Measurements from ENCODE around the gene MRPS5.

Gene MRPS5

DNA sequence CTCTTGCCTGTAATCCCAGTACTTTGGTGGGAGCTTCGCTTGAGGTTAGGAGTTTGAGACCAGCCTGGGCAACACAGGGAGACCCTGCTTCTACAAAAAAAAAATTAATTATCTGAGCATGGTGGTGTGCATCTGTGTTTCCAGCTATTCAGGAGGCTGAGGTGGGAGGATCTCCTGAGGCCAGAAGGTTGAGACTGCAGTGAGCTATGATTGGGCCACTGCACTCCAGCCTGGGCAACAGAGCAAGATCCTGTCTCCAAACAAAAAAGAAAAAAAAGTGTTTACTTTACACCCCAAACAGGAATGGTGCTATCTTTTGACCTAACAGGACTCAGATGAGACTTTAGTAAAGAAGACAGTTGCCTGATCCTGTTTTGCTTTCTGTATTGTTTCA is 60.5 kb downstream of the MRPS5 start:
- DNase-seq, result no peak

DNA sequence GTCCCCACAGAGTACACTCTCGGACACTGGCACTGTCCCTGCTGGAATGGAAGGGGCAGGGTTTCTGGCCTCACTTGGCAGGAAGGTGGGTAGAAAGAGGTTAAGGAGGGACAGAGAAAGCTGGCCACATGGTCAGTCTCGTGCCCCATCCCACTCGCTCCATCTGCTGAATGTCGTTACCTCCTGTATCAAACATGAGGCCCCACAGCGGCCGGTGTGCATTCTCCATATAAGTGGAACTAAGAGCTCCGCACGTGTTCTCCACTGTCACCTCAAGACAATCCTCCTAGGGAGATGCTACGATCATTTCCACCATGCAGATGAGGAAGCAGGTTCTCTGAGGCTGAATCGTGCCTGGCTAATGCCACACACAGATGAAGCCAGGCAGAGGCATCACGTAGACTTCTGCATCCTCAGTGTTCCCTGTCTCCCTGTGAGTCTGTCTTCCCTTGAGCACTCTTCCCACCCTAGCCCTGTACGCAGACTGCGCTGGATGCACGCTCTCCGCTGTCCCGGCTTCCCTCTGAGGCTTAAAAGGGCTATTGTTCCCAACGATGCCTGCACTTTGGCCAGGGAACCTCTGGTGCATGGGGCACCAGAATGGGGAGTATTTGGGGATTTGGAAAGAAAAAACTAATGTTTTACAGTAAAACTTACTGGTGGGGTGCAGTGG is 61.0 kb downstream of the MRPS5 start:
- DNase-seq, result peak in 20 of 51 donors; percentile 23 to 74 (median 48)

- no peak for DNase-seq
Measured at GRCh38 chr2:95059656-95060370, 61.8 kb downstream of the MRPS5 start.

DNA sequence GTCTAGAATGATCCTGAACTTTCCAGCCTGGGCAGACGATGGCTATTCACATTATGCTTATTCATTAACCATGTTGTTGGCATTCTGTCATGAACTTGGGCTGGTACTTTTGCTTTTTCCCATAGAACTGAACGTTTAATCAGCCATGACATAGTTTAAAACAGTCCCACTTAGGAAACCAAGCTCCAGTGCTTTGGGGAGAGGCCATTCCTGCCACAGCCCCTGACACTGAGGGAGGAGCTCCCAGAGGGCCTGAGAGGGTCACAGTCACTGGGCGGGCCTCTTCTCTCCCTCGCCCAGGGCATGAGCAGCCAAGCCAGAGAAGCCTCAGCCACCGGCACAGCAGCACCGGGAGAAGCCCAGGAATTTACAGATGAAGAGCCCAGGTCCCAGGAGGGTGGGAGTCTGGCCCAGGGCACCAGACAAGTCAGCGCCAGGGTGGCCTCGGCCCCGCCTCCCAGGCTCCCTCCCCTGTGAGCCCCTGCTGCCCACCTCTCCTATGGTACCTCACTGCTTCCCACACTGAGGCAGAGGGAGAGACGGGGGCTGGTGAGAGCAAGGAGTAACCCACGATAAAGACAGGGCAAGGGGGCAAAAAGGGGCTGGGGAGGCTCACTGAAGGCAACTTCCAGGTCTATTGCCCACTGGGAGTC is 62.5 kb downstream of the MRPS5 start:
- peak in 1 of 51 donors; percentile 39 for DNase-seq

DNA sequence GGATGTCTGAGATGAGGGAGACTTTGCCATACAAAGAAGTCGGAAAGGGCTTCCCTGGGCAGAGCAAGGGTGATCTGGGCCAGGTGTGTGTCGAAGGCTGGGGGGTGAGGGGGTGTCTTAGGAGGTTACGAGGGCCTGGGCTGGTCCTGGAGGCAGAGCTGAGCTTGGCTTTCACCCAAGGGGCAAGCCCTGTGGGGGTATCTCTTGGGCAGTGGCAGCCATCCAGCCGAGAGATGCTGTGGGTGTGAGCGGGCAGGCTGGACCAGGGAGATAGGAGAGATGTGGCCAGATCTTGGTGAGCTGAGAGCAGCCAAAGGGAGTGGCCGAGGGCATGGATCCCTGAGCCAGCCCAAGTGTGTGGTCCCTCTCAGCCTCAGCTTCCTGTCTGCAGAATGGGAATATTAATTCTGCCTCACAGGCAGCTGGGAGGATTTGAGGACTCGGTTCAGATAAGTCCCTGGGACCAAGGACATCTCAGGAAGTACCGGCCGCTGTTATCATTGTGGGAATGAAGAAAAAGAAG is 63.1 kb downstream of the MRPS5 start:
- peak in 2 of 51 donors; percentile 26 to 65 for DNase-seq

DNA sequence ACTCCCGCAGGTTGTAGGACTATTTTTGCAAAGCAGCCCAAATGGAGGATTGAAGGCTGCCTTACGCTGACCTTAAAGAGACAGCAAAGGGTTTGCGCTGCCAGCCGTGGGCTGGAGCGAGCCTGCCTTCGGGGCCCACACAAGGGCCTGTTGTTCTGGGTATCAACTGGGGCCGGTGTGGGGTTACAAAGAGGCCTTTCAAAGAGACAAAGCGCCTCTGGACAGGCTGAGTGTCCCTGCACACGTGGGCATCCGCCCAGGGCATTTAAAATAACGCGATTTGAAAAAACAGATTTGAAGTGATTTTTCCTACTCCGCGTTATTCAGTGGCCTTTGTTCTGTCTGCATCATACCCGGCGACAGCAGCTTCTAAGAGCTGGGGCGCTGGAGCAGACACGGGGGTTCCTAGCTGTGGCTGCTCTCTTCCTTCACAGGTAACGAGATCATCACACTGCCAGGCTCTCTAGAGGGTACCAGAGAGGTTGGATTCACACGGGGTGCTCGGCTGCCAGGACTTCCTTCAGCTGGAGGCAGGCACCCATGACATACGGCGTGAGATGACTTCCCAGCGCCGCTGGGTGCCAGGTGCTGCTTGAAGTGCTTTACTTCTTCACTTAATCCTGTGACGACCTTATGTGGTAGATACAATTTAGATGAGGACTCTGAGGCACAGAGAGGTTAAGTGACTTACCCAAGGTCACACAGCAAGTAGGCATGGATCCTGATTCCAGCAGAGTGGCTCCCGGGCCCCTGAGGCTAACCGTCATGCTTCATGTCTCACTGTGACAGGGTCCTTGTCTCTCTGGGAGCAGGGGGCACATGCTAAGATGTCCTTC is 63.9 kb downstream of the MRPS5 start:
- DNase-seq, result peak in 41 of 51 donors; percentile 10 to 94 (median 78)

DNA sequence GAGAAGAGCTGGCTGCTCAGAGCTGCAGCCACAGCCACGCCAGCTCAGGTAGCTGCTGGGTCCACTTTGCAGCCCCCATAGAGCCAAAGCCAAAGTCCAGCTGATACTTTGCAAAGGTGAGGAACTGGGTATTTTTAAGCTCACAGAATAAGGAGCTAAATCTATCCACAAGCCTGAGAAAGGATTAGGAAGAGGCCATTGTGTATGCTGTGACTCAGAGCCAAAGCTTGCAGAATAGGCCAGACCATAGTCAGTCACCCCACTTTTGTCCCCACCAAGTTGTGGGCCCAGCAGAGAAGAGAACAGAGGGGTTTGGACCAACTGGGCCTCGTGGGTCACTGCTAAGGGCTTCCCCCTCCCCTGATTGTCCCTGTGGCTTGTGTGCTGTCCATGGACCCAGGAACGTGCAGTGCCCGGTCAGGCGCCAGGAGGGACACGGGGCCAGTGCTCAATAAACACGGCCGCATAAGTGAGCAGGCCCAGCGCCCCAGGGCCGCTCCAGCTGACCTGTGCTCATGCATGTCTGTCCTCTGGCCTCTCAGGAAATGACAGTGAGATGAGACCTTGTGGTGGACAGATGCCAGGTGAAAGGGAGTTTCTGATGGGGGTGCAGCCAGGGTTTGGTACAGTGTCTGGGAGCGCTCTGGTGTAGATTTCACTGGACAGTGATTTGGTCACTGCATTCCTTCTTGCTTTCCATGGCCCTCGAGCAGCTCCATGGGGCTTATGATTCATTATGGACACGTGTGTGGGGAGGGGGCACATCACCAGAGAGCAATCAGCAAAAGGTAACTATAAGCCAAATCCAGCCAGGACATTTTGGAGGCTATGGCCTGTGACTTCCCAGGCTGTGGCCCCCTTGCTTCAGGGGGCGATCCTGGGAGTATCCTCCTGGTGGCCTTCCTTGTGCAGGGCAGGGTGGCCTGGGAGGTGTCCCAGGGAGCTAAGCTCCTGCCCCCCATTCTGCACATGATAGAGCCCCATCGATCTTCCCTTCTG is 64.8 kb downstream of the MRPS5 start:
- DNase-seq, result peak in 27 of 51 donors; percentile 19 to 77 (median 47)

- no peak for DNase-seq
Measured at GRCh38 chr2:95056044-95056443, 65.6 kb downstream of the MRPS5 start.

- no peak for DNase-seq
Measured at GRCh38 chr2:95055262-95055661, 66.3 kb downstream of the MRPS5 start.

GRCh38 chr2:95054016-95054415 is 67.6 kb downstream of the MRPS5 start:
- no peak for DNase-seq

DNA sequence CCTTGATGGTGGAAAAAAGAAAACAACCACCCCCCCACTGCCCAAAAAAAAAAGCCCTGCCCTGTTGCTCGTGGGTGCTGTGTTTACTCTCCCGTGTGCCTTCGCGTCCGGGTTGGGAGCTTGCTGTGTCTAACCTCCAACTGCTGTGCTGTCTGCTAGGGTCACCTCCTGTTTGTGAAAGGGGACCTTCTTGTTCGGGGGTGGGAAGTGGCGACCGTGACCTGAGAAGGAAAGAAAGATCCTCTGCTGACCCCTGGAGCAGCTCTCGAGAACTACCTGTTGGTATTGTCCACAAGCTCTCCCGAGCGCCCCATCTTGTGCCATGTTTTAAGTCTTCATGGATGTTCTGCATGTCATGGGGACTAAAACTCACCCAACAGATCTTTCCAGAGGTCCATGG is 68.1 kb downstream of the MRPS5 start:
- peak in 1 of 51 donors; percentile 21 for DNase-seq

- no peak for DNase-seq
Measured at GRCh38 chr2:95052804-95053479, 68.7 kb downstream of the MRPS5 start.

DNA sequence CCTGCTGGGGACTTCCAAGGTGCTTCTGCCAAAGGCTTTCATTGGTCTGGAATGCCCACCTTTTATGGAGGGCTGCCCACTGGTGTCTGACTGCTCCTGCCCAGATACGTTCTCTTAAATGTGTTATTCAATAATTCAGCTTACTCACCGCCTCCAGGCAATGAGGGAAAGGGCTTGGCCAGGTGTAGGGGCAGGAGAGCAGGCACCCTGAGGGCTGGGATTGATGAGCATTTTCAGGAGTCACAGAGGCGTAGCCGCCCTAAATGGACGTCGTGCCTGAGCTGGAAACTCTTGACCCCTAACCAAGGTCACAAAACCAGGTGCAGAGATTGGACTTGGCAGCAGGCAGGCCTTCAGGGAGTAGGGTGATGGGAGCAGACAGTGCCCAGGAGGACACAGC is 69.3 kb downstream of the MRPS5 start:
- DNase-seq, result no peak

- DNase-seq, result no peak
Measured at GRCh38 chr2:95051626-95052025, 70.0 kb downstream of the MRPS5 start.

- no peak for DNase-seq
Measured at GRCh38 chr2:95050385-95051300, 71.0 kb downstream of the MRPS5 start.

DNA sequence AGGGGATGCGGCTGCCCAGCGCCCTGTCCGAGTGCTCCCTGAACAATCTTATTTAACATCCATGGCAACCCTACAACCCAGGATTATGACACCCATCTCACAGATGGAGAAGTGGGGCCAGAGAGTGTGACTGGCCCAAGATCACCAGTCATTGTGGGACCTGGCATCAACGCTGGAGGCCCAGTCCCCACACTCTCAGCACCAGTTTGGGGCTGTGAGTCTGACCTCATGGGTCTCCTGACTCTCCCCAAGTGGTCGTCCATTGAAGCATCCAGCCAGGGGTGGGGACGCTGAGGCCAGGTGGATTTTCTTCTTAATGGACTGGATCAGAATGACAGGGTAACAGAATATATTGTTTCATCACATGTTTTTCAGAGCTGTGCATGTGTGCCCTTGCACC is 71.6 kb downstream of the MRPS5 start:
- DNase-seq, result no peak

DNA sequence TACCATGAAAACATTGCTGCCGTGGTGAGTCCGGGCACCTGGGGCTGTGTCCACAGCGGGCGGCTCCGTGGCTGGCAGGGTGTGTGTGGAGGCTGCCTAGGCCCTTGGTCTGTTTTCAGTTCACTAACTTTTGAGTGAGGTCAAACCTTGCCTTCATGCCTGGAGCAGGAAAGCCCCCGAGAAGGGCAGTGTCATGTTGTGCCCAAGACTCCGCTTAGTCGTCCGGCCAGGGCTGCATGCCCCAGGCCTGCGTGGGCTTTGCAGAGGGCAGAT is 72.0 kb downstream of the MRPS5 start:
- no peak for DNase-seq

DNA sequence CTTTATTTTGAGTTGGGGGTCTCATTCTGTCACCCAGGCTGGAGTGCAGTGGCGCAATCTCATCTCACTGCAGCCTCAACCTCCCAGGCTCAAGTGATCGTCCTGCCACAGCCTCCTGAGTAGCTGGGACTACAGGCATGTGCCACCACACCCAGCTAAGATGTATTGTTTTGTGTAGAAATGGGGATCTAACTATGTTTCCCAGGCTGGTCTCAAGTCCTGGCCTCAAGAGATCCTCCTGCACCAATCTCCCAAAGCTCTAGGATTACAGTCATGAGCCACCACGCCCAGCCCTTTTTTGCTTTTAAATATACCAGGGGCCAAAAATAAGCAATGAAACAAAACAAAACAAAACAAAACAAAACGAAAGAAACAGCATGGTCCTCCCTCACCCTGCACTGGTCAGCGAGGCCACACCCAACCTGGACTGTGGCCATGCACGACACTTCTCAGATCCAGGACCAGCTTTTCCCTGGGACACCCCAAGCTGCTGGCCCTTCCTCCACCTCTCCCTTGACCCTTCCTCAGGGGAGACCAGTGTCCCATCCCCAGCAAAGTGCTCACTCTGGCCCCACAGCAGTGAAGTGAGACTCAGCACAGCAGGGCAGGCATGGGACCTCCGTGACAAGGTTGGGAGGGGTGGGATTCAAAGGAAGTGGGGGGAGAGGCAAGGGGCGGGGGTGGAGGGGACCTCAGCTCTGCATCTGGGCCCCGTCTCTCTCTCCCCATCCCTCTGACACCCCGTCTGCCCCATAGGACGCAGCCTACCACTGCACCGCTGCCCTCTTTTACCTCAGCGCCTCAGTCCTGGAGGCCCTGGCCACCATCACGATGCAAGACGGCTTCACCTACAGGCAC is 72.6 kb downstream of the MRPS5 start:
- DNase-seq, result no peak

Measured in hypothalamus (tissue), 51 donors.